HG03039 (cell line): Measurements from ENCODE around the gene VAT1L.

Source experiments
- ATAC-seq: cut with Tn5 transposase; IDR thresholded peaks from one replicate; pipeline ENCODE4 v1.9.1; 2021; ENCODE audit warnings: mild to moderate bottlenecking, moderate library complexity; ENCODE audit not compliant: unreplicated experiment

The VAT1L gene

GRCh38 chr16:77905374-77905920 lies 117.1 kb downstream of the VAT1L start:
- ATAC-seq: no peak

GRCh38 chr16:77910021-77910420 lies 121.7 kb downstream of the VAT1L start:
- ATAC-seq: no peak

- no peak for ATAC-seq
Observed at GRCh38 chr16:77912617-77913016, 124.3 kb downstream of the VAT1L start.

GRCh38 chr16:77913738-77914253 lies 125.4 kb downstream of the VAT1L start:
- ATAC-seq: no peak

- no peak for ATAC-seq
Observed at GRCh38 chr16:77916111-77916510, 127.7 kb downstream of the VAT1L start.

- no peak for ATAC-seq
Observed at GRCh38 chr16:77917971-77918370, 129.6 kb downstream of the VAT1L start.

- ATAC-seq: no peak
Observed at GRCh38 chr16:77918809-77919707, 130.7 kb downstream of the VAT1L start.

GRCh38 chr16:77919761-77920415 lies 131.5 kb downstream of the VAT1L start:
- ATAC-seq: no peak

- no peak for ATAC-seq
Observed at GRCh38 chr16:77920984-77921383, 132.6 kb downstream of the VAT1L start.

- ATAC-seq: no peak
Observed at GRCh38 chr16:77922228-77922754, 133.9 kb downstream of the VAT1L start.

- ATAC-seq: no peak
Observed at GRCh38 chr16:77925531-77925930, 137.2 kb downstream of the VAT1L start.

GRCh38 chr16:77928096-77928495 lies 139.7 kb downstream of the VAT1L start:
- no peak for ATAC-seq

- no peak for ATAC-seq
Observed at GRCh38 chr16:77929004-77929403, 140.6 kb downstream of the VAT1L start.

- no peak for ATAC-seq
Observed at GRCh38 chr16:77931058-77931457, 142.7 kb downstream of the VAT1L start.

GRCh38 chr16:77937473-77938149 lies 149.2 kb downstream of the VAT1L start:
- ATAC-seq: no peak

- no peak for ATAC-seq
Observed at GRCh38 chr16:77938913-77939312, 150.5 kb downstream of the VAT1L start.

- no peak for ATAC-seq
Observed at GRCh38 chr16:77939968-77940367, 151.6 kb downstream of the VAT1L start.

- ATAC-seq: no peak
Observed at GRCh38 chr16:77943801-77944200, 155.4 kb downstream of the VAT1L start.

- no peak for ATAC-seq
Observed at GRCh38 chr16:77944631-77945030, 156.3 kb downstream of the VAT1L start.

- no peak for ATAC-seq
Observed at GRCh38 chr16:77945126-77945525, 156.8 kb downstream of the VAT1L start.

- no peak for ATAC-seq
Observed at GRCh38 chr16:77946823-77947222, 158.5 kb downstream of the VAT1L start.
